ENCODE results near the gene ESR2.
"Not testable (repeated sequence)": the region's sequence is repeated elsewhere in the genome, so short reads cannot be mapped to it uniquely, and the experiment has no call there.

Gene ESR2

GRCh38 chr14:64193821-64194220, 100.3 kb downstream of the ESR2 start:
- TF ChIP-seq CTCF (IDR thresholded peaks at IDR 0.05; ENCODE audit: low read depth, low read length) = no peak
- no peak overlapping the region for H3K4me3 ChIP-seq (ENCODE audit: low read depth, low read length)

GRCh38 chr14:64191756-64192155, 102.4 kb downstream of the ESR2 start:
- no peak overlapping the region for H3K4me3 ChIP-seq (ENCODE audit: low read depth, low read length)
- TF ChIP-seq CTCF (IDR thresholded peaks at IDR 0.05; ENCODE audit: low read depth, low read length) = no peak

GRCh38 chr14:64190974-64191502, 103.1 kb downstream of the ESR2 start:
- H3K4me3 ChIP-seq (ENCODE audit: low read depth, low read length) = no peak overlapping the region
- no peak for TF ChIP-seq CTCF (IDR thresholded peaks at IDR 0.05; ENCODE audit: low read depth, low read length)

GRCh38 chr14:64187331-64187730, 106.8 kb downstream of the ESR2 start:
- TF ChIP-seq CTCF (IDR thresholded peaks at IDR 0.05; ENCODE audit: low read depth, low read length) = no peak

GRCh38 chr14:64186231-64187129, 107.7 kb downstream of the ESR2 start:
- TF ChIP-seq CTCF (IDR thresholded peaks at IDR 0.05; ENCODE audit: low read depth, low read length) = no peak
- no peak overlapping the region for H3K4me3 ChIP-seq (ENCODE audit: low read depth, low read length)

More at GRCh38 chr14:64187331-64187730, 106.8 kb downstream of the ESR2 start:
- no peak overlapping the region for H3K4me3 ChIP-seq (ENCODE audit: low read depth, low read length)

- TF ChIP-seq CTCF (IDR thresholded peaks at IDR 0.05; ENCODE audit: low read depth, low read length) = no peak
- H3K4me3 ChIP-seq (ENCODE audit: low read depth, low read length) = no peak overlapping the region
Observed at GRCh38 chr14:64185184-64185583, 109.0 kb downstream of the ESR2 start.

- H3K4me3 ChIP-seq (ENCODE audit: low read depth, low read length) = no peak overlapping the region
- TF ChIP-seq CTCF (IDR thresholded peaks at IDR 0.05; ENCODE audit: low read depth, low read length) = no peak
Observed at GRCh38 chr14:64184103-64184729, 110.0 kb downstream of the ESR2 start.

GRCh38 chr14:64182908-64183307, 111.3 kb downstream of the ESR2 start:
- H3K4me3 ChIP-seq (ENCODE audit: low read depth, low read length) = not testable (repeated sequence)

Measured in WI38 (cell line).